ENCODE results near the gene DNAH3.
"Not testable (repeated sequence)": the region's sequence is repeated elsewhere in the genome, so short reads cannot be mapped to it uniquely, and the experiment has no call there.

The DNAH3 gene

GRCh38 chr16:21150375-21151001 lies at the start of gene DNAH3:
Gene DNAH3 (minus strand): TSS chr16:21150846. CDS start chr16:21150319, 527 bp downstream.
- in situ Hi-C loops (cut with HindIII; ENCODE audit: low sequenced_read_pairs), result no loop called here

GRCh38 chr16:21199607-21200218 lies 49.1 kb upstream of the DNAH3 start:
- in situ Hi-C loops (cut with HindIII; ENCODE audit: low sequenced_read_pairs), result loop anchor here (10.0 kb wide), 1 partner anchor 75 kb away; the partner anchor contains the start of gene CRYM

GRCh38 chr16:21197621-21198020 lies 47.0 kb upstream of the DNAH3 start:
- in situ Hi-C loops (cut with HindIII; ENCODE audit: low sequenced_read_pairs), result loop anchor here (10.0 kb wide), 1 partner anchor 77 kb away; the partner anchor contains the start of gene CRYM

DNA sequence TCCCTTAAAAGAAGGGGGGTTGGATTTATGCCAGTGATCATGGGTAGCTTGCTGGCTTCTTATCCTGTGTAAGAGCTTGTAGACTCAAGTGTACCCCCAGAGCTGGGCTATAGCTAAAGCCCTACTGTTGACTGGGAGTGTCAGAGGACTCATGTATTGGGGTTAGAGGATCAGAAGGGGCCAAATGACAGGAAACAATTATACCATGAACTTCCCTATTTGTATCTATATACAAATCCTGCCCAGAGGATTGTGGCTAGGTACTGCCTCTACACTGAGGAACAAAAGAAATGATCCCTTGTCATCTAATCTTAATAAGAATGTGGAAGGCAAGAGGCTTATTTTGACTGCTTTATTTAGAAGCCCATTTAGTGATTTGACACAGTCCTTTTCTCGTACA lies 46.5 kb upstream of the DNAH3 start:
- in situ Hi-C loops (cut with HindIII; ENCODE audit: low sequenced_read_pairs), result loop anchor here (10.0 kb wide), 1 partner anchor 78 kb away; the partner anchor contains the start of gene CRYM

DNA sequence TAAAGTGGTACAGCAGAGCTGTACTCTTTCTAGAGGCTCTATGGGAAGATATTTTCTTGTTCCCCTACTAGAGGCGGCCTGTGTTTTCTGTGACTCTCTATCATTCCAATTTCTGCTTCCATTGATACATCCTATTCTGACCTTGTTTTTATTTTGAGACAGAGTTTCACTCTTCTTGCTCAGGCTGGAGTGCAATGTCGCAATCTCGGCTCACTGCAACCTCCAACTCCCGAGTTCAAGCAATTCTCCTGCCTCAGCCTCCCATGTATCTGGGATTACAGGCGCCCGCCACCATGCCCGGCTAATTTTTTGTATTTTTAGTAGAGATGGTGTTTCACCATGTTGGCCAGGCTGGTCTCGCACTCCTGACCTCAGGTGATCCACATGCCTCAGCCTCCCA lies 44.7 kb upstream of the DNAH3 start:
- in situ Hi-C loops (cut with HindIII; ENCODE audit: low sequenced_read_pairs), result loop anchor here (10.0 kb wide), 1 partner anchor 79 kb away; the partner anchor contains the start of gene CRYM

DNA sequence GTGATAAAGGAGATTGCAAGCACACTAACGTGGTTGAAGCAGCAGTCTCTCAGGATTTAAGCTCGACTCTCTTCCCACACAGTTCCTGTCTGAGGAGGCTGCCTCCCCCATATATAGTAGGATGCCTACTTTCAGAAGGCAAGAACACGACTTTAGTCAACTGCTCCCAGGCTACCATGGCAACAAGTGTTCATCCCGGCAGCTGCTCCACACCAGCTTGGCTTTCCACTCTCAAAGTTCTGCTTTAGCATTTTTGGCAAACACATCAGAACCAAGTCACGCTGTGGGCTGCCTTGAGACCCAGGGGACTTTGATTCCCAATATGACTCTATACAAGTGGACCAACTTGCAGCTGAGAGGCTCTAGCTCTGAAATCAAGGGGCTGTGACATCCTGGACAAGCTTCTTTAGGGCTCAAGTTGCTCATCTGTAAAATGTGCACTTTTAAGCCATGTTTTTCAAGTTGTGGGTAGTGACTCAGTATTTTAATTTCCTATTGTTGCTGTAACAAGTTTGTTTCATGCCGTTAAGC lies 44.2 kb upstream of the DNAH3 start:
- in situ Hi-C loops (cut with HindIII; ENCODE audit: low sequenced_read_pairs), result loop anchor here (10.0 kb wide), 1 partner anchor 80 kb away; the partner anchor contains the start of gene CRYM

DNA sequence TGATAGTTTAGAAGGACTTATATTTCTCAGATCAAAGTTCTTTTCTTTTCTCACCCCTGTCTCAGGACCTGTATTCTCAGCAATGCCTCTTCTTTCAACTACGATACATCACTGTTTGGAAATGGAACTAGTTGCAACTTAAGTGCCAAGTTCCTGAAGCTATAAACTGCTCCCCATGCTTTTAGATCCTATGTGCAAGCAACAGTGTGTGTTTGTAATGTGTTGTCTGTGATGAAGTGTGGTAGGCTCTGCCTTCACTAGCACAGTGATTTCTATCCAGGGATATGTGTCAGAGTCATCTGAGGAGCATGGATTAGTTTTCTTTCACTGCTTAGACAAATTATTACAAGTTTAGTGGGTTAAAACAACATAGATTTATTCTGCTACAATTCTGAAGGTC lies 42.3 kb upstream of the DNAH3 start:
- in situ Hi-C loops (cut with HindIII; ENCODE audit: low sequenced_read_pairs), result loop anchor here (10.0 kb wide), 1 partner anchor 82 kb away; the partner anchor contains the start of gene CRYM

- in situ Hi-C loops (cut with HindIII; ENCODE audit: low sequenced_read_pairs), result loop anchor here (10.0 kb wide), 1 partner anchor 84 kb away; the partner anchor contains the start of gene CRYM
Observed at GRCh38 chr16:21190599-21190998, 40.0 kb upstream of the DNAH3 start.

- in situ Hi-C loops (cut with HindIII; ENCODE audit: low sequenced_read_pairs), result loop anchor here (10.0 kb wide), 1 partner anchor 85 kb away; the partner anchor contains the start of gene CRYM
Observed at GRCh38 chr16:21190013-21190412, 39.4 kb upstream of the DNAH3 start.

DNA sequence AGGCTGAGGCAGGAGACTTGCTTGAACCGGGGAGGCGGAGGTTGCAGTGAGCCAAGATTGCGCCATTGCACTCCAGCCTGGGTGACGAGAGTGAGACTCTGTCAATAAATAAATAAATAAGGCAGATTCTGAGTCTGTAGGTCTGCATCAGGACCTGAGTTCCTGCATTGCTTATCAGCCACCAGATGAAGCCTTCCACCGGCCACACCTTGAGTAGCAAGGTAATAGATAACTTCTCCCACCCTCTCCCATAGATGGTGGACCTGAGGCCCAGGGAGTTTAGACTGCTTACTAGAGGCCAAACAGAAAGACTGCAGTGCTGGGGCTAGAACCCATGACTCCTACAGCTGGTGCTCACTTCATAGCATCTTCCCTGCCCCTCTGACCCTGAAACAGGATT lies 38.7 kb upstream of the DNAH3 start:
- in situ Hi-C loops (cut with HindIII; ENCODE audit: low sequenced_read_pairs), result no loop called here

GRCh38 chr16:21186326-21186691 lies 35.7 kb upstream of the DNAH3 start:
- in situ Hi-C loops (cut with HindIII; ENCODE audit: low sequenced_read_pairs), result no loop called here

DNA sequence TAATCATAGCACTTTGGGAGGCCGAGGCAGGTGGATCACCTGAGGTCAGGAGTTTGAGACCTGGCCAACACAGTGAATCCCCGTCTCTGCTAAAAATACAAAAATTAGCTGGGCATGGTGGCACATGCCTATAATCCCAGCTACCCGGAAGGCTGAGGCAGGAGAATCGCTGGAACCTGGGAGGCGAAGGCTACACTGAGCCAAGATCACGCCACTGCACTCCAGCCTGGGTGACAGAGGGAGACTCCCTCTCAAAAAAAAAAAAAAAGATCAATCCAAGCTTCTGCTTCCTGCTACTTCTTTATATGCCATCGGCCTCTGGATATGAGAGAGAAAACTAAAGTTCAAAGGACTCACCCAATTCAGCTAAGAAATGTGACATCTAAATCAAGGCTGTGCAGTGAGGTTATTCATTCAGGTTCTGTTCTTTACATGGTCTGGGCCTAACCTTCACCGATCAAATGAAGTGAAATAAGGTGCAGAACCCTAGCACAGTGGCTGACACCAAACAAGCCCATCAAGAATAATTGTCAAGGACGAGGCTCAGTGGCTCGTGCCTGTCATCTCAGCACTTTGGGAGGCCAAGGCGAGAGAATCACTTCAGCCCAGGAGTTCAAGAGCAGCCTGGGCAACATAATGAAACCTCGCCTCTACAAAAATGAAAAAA lies 35.1 kb upstream of the DNAH3 start:
- in situ Hi-C loops (cut with HindIII; ENCODE audit: low sequenced_read_pairs), result no loop called here

GRCh38 chr16:21184834-21185233 lies 34.2 kb upstream of the DNAH3 start:
- in situ Hi-C loops (cut with HindIII; ENCODE audit: low sequenced_read_pairs), result no loop called here

GRCh38 chr16:21183995-21184394 lies 33.3 kb upstream of the DNAH3 start:
- in situ Hi-C loops (cut with HindIII; ENCODE audit: low sequenced_read_pairs), result no loop called here

- in situ Hi-C loops (cut with HindIII; ENCODE audit: low sequenced_read_pairs), result no loop called here
Observed at GRCh38 chr16:21179983-21180365, 29.3 kb upstream of the DNAH3 start.

DNA sequence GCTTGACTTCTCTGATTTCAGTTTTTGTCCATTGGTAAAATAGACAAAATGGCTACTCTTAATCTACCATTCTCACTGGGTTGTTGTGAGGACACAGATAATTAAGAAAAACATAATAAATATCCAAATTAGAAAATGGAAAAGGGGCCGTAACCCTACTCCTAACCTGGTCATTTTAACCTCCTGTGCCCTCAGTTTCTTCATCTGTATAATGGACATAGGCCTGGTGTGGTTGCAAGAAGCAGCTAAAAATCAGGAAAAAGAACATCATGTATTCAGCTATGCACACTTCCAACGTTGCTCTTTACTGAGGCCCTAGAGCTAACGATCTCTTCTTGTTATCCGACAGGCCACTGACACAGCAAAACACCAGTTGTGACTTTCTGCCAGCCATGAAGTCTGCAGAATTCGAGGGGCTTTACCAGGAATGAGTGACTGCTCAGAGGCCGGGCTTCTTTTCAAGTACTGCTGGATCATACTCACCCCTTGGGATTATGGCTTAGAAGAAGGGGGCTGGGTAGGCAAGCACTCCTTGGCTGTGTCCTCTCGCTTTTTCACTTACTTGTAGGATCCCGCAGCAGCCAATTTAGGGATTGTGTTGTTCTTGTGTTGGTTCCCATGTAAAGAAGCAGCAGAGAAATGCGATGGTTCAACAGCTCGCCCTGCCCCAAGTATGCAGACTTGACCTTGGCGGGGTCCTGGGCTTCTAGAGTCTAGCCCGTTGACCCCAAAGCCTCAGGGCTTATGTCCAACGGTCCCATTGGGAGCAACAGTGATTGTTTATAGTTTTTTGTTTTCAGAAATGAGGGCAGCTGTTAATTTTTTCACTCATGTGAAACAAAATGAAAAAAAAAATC lies 28.7 kb upstream of the DNAH3 start:
- in situ Hi-C loops (cut with HindIII; ENCODE audit: low sequenced_read_pairs), result no loop called here

- in situ Hi-C loops (cut with HindIII; ENCODE audit: low sequenced_read_pairs), result no loop called here
Observed at GRCh38 chr16:21175397-21175796, 24.8 kb upstream of the DNAH3 start.

DNA sequence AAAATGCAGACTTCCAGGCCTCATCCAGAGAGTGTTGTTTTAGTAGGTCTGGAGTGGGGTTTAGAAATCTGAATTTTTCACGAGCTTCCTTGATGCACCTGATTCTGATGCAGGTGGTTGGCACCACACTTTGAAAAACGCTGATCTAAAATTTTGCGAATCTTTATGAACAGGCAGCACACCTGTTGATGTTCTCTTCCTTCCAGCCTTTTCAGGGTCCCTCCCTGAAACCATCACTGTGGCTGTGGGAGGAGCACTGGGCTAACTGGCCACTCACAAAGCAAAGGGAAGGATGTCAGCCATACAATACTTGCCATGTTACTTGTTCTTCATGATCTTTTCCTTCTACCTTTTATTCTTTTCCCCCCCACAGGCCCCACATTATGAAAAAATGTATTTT lies 22.0 kb upstream of the DNAH3 start:
- in situ Hi-C loops (cut with HindIII; ENCODE audit: low sequenced_read_pairs), result no loop called here

- in situ Hi-C loops (cut with HindIII; ENCODE audit: low sequenced_read_pairs), result not testable (repeated sequence)
Observed at GRCh38 chr16:21170116-21170515, 19.5 kb upstream of the DNAH3 start.

DNA sequence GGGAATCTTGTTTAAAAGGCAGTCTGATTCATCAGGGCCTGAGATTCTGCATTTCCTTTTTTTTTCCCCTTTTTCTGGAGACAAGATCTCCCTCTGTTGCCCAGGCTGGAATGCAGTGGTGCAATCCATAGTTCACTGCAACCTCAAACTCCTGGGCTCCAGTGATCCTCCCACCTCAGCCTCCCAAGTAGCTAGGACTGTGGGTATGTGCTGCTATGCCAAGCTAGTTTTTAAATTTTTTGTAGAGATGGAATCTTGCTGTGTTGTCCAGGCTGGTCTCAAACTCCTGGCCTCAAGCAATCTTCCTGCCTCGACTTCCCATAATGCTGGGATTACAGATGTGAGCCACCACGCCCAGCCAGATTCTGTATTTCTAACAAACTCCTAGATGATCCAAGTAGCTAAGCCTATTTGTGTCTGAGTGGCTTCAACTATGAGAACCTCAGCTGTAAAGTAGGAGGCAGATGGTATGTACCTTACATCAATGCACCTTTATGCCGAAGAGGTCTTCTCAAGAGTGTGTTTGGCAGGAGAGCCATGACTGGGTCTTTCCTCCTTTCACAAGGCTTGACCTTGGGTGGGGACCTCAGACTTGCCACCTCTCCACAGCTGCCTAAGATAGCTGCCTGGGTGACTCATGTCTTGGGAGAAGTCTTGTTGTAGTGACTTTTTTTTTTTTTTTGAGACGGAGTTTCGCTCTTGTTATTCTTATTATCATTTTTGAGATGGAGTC lies 18.8 kb upstream of the DNAH3 start:
- in situ Hi-C loops (cut with HindIII; ENCODE audit: low sequenced_read_pairs), result no loop called here
